Measurements from ENCODE around the gene ZFAND3.
A peak's percentile ranks its signal among the peaks of the same experiment; 100 is the strongest.
"Not testable (repeated sequence)": the region's sequence is repeated elsewhere in the genome, so short reads cannot be mapped to it uniquely, and the experiment has no call there.

Gene ZFAND3

GRCh38 chr6:37865504-37865903 is 46.0 kb downstream of the ZFAND3 start:
- no peak for DNase-seq (ENCODE audit: low read depth in 2 of 2)

- no peak for DNase-seq (ENCODE audit: low read depth in 2 of 2)
These were observed 47.3 kb downstream of the ZFAND3 start for GRCh38 chr6:37866590-37867507.

GRCh38 chr6:37867756-37868446 is 48.4 kb downstream of the ZFAND3 start:
- DNase-seq (ENCODE audit: low read depth in 2 of 2): no peak

DNA sequence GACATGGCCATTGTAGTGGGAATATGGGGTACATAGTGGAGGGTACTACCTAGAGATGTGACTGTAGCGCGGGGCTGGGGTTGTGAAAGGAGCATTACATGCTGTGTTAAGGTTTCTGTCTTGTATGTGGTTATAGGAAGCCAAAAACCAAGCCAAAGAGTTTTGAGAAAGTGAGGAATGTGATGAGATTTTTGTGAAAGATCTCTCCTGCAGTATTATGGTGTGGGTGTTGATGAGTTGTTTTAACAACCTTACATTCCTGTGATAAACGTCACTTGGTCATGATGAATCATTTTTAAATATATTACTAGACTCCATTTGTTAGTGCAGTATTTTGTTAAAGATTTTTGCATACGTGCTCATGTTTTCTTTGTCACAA is 48.9 kb downstream of the ZFAND3 start:
- peak; percentile 56 to 61 for DNase-seq (ENCODE audit: low read depth in 2 of 2)

GRCh38 chr6:37871616-37872372 is 52.3 kb downstream of the ZFAND3 start:
- no peak for DNase-seq (ENCODE audit: low read depth in 2 of 2)

GRCh38 chr6:37872373-37872745 is 52.8 kb downstream of the ZFAND3 start:
- DNase-seq (ENCODE audit: low read depth in 2 of 2): no peak

GRCh38 chr6:37874726-37875125 is 55.2 kb downstream of the ZFAND3 start:
- no peak for DNase-seq (ENCODE audit: low read depth in 2 of 2)

DNA sequence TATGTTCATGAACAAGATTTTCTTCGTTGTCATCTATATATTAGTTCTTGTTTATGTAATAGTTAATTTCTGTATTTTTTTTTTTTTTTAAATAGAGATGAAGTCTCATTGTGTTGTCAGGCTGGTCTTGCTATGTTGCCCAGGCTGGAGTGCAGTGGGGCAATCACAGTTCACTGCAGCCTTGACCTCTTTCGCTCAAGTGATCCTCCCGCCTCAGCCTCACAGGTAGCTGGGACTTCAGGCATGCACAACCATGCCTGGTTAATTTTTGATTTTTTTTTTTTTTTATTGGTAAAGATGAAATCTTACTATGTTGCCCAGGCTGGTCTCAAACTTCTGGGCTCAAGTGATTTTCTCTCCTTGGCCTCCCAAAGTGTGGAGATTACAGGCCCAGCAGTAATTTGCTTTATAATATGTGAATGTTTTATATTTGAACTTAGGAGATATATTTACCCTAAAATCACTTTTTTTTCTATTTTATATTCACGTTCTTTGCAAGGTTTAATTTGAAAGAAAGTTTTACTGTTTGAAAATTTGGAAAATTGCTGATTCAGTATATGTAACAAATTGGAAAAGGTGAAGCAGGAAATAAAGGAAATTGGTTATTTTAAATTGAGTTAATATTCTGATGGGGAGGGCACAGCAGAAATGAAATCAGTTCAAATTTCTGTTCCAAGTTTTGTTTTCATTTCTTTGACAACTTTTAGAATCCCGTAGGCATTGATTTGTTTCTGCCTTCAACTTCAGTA is 56.2 kb downstream of the ZFAND3 start:
- DNase-seq (ENCODE audit: low read depth in 2 of 2): no peak

- no peak for DNase-seq (ENCODE audit: low read depth in 2 of 2)
These were observed 57.3 kb downstream of the ZFAND3 start for GRCh38 chr6:37876843-37877242.

GRCh38 chr6:37877373-37878149 is 58.0 kb downstream of the ZFAND3 start:
- DNase-seq (ENCODE audit: low read depth in 2 of 2): no peak

DNA sequence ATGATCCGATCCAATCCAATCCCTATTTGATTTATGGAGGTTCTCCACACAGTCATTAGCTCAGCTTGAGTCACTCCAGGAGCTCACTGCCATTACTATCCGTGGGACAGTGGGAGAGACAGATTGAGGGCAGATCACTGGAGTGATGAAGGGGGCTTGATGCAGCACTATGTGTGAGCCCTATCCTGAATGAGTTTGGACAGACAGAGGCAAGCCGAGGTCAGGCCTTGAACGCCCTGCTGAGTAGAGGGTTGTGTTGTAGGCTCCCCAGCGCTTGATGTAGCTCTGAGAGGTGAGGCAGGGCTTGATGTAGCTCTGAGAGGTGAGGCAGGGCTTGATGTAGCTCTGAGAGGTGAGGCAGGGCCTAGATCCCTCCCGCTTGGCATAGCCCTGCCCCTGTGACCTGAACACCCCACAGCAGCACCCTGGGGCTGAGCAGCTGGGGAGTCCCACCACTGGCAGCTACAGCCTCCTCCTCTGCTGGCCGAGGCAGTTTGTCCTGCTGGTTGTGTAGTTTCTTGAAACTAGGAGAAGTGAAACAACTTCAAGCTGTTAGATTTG is 58.7 kb downstream of the ZFAND3 start:
- DNase-seq (ENCODE audit: low read depth in 2 of 2): no peak

DNA sequence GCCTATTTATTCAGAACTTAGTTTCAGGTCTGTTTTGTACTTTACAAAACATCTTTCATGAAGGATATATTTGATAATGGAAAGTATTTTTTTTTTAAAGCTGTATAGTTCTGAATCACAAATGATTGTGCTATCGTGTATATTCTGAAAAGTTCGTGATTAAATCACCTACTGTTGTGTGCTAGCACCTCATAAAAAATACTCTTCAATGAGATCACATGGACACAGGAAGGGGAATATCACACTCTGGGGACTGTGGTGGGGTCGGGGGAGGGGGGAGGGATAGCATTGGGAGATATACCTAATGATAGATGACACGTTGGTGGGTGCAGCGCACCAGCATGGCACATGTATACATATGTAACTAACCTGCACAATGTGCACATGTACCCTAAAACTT is 61.1 kb downstream of the ZFAND3 start:
- not testable (repeated sequence) for DNase-seq (ENCODE audit: low read depth in 2 of 2)

GRCh38 chr6:37882292-37882691 is 62.8 kb downstream of the ZFAND3 start:
- DNase-seq (ENCODE audit: low read depth in 2 of 2): no peak

DNA sequence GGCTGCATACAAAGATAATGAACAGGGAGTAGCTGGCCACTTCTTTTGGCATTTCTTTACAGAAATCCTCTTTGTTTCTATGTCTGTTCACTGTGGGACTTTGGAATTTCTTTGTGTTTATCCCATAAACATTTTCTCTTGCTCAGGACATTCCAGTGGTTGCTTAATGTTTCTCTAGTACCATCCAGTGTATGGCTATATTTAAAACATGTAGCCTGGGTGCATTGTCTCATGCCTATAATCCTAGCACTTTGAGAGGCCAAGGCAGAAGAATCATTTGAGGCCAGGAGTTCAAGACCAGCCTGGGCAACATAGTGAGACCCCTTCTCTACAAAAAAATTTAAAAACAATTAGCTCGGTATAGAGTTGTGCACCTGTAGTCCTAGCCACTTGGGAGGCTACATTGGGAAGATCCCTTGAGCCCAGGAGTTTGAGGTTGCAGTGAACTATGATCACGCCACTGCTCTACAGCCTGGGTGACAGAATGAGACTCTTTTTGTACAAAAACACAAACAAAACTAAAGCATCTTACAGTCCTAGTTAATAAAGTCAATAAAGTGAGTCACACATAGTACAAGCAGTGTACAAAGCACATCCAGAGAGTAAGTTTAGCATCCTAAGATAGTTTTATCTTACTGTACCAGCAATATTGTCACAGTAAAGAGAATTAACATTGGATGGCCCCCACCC is 63.3 kb downstream of the ZFAND3 start:
- DNase-seq (ENCODE audit: low read depth in 2 of 2): peak; percentile 47 to 54

DNA sequence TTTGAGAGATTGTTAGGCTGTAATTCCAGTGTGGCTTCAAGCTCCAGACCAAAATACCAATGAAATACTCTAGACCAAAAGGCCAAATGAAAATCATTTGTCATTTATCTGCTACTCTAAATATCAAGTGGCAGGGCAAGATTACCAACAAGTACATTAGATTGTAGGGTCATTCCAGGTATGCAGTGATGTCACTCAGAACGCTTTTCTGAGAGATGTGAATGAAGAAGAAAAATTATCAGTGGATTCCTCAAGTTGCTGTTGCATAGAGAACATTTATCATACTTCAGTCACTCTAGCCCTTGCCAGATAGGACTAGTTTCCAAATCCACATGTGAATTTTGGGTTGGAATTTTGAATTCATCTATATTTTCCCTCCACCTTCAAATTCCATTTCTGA is 65.0 kb downstream of the ZFAND3 start:
- DNase-seq (ENCODE audit: low read depth in 2 of 2): no peak

- no peak for DNase-seq (ENCODE audit: low read depth in 2 of 2)
These were observed 69.5 kb downstream of the ZFAND3 start for GRCh38 chr6:37889051-37889450.

DNA sequence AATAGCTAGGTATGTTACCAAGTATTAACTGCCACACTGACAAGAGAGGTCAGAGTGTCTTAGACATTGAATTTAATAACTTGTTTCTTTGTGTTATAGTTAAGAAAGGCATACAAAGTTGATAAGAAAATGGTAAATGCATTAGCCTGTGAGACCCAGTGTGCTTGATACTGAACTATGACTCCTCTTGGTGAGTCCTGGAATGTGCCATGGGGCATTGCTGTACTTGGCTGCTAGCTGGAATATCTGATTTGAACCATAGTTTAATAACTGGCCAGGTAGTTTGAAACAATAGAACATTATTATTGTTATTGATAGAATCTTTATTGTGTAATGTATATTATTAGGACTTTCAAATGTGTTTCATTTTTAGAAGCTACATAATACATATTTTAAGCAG is 70.0 kb downstream of the ZFAND3 start:
- no peak for DNase-seq (ENCODE audit: low read depth in 2 of 2)

DNA sequence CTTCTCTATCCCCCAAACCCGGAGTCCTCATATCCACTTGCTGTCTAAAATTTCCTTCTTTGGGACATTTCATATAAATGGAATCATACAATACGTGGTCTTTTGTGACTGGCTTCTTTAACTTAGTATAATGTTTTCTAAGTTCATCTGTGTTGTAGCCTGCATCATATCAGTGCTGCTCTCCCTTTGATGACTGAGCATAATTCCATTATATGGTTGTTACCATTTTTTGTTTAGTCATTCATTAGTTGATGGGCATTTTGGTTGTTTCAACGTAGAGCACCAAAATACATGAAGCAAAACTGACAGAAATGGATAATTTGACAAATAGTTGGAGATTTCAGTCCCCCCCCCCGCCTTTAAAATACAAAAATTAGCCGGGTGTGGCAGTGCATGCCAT is 71.5 kb downstream of the ZFAND3 start:
- DNase-seq (ENCODE audit: low read depth in 2 of 2): no peak

DNA sequence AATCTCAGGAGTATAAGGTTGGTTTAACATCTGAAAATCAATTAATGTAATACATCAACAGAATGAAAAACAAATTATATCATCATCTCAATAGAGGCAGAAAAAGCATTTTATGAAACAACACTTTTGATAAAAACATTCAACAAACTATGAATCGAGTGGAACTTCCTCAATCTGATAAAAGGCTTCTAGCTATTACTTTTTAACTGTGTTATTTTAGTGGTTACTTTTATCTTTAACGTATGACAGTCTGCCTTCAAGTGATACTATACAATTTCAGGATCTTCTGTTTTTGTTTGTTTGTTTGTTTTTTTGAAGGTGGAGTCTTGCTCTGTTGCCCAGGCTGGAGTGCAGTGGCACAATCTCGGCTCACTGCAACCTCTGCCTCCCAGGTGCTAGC is 73.7 kb downstream of the ZFAND3 start:
- no peak for DNase-seq (ENCODE audit: low read depth in 2 of 2)

- not testable (repeated sequence) for DNase-seq (ENCODE audit: low read depth in 2 of 2)
These were observed 74.2 kb downstream of the ZFAND3 start for GRCh38 chr6:37893734-37894133.
